ENCODE results near the gene PAPPA2. TPM values are rescaled to one million over a fixed set of nuclear protein-coding genes. Genes with fewer than 3 reads are reported as not detected.

Gene PAPPA2
- total RNA-seq, 1 donor from 2014 or later = 0.36 TPM

DNA sequence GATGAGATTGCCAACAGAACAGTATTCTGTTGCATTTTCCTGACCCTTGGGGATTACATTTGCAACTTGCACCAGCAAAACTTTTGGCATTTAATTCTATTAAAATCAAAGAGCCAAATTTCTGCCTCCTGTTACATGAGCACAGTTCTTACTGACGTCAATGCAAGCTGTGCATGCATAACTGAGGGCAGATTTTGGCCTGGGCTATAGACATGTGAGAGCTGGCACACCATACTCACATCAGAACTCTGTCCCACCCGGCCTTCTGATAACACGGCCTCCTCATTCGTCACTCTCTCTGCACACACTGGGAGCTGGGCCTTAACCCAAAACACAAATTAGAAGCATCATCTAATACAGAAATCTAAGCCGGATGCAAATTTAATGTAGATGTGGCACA is 31.5 kb downstream of the PAPPA2 start:
- no peak for DNase-seq (ENCODE audit: low spot score)

GRCh38 chr1:176499671-176500070 is 36.7 kb downstream of the PAPPA2 start:
- DNase-seq (ENCODE audit: low spot score) = no peak

GRCh38 chr1:176501599-176501998 is 38.6 kb downstream of the PAPPA2 start:
- no peak for DNase-seq (ENCODE audit: low spot score)

DNA sequence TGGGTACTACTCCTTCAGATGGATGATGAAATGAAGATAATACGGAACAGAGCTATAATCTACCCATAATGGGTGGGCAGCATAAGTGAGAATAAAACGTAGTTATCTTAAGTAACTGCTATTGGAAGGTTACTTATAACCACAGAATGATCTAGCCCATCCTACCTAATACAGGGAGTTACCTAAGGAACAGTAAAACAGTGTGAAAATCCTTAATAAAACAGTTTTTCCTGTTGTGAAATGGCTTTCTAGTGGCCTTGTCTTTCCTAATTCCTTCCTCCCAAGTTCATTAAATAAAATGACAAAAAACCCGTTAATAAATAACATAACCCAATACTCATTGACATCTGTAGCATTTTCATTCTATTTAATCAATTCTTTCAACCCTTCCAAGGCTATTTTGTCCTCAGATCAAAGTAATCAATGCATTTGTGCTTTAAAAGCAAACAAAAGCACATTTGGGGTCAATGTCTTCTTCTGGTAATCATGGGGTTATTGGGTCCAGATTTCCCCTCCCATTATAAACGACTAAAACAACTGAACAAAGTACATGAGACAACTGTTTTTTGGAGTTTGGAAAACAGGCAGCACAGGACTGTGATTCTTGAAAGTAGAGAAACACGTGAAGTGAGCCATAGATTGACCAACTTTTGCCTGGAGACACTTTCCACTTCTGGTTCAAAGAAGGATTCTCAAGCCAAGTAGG is 42.0 kb downstream of the PAPPA2 start:
- DNase-seq (ENCODE audit: low spot score) = no peak

GRCh38 chr1:176512966-176513365 is 50.0 kb downstream of the PAPPA2 start:
- DNase-seq (ENCODE audit: low spot score) = no peak

- DNase-seq (ENCODE audit: low spot score) = no peak
Measured at GRCh38 chr1:176515310-176515709, 52.3 kb downstream of the PAPPA2 start.

- no peak for DNase-seq (ENCODE audit: low spot score)
Measured at GRCh38 chr1:176517484-176517883, 54.5 kb downstream of the PAPPA2 start.

DNA sequence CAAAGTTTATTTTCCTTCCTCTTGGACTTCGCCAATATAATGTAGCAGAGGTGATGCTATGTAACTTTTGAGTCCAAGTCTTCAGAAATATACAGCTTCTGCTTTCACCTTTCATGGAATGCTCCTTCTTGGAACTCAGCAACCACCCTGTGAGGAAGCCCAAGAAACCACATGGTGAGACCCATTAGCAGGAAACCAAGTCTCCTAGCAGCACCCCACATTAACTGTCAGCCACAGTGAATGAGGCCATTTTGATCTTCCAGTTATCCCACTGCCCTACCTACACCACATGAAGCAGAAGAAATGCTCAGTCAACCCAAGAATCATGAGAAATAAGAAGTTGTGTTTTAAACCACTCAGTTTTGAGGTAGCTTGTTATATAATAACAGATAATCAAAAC is 58.2 kb downstream of the PAPPA2 start:
- DNase-seq (ENCODE audit: low spot score) = no peak

DNA sequence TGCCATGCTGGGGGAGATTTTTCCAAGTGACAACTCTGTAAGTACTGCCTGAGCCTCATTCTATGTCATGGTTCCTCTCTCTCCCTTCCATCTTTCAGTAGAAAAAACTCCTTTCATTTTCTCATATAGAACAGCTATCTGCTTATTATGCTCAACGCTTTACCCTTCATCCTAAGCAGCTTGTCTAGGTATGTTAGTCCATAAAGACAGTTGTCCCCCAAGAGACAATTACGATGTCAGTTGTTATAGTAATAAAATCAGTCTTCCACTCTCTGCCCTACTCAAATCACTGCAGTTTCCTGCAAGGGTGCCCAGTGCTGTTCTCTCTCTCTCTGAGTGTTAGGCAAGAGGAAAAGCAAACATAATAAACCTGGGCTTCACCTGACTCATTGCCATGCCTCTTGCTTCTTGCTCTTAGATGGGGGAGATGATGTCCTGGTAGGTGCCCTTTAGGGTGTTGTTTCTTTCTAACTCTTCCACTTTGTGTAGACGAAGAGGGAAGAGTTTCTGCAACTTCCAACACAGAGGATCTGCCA is 59.4 kb downstream of the PAPPA2 start:
- no peak for DNase-seq (ENCODE audit: low spot score)

DNA sequence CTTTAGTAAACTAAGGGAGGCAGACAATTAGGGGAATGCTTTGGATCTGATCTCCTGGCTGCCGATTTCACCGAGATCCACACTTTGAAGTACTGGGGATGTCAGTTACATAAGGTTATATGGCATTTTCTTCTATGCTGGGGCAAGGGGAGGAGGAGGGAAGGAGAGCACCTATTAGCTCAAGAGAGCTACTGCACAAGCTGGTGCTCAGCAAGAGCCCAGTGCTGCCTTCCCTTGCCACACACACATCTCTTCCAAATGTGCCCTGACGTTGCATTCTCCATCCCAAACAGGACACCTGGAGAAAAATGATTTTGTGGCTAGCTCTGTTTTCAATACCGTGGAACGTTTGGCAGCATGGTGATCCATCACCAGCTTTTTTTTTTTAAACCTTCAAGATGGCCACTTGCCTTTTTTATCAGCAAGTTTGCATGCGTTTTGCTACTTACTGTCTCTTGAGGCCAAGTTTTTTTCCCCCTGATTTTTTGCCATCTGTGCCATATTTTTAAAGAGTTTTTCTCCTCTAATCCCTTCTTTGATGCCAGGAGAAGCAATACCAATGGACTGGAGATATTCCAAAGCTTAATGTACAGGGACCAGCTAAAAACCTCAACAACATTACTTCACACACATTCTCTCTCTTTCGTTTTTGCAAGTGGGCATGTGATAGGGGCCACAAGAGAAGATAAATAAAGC is 66.6 kb downstream of the PAPPA2 start:
- DNase-seq (ENCODE audit: low spot score) = no peak

GRCh38 chr1:176531036-176531435 is 68.1 kb downstream of the PAPPA2 start:
- no peak for DNase-seq (ENCODE audit: low spot score)

GRCh38 chr1:176531921-176532897 is 69.2 kb downstream of the PAPPA2 start:
- DNase-seq (ENCODE audit: low spot score) = no peak

- no peak for DNase-seq (ENCODE audit: low spot score)
Measured at GRCh38 chr1:176533020-176533419, 70.0 kb downstream of the PAPPA2 start.

- DNase-seq (ENCODE audit: low spot score) = no peak
Measured at GRCh38 chr1:176536588-176536987, 73.6 kb downstream of the PAPPA2 start.

DNA sequence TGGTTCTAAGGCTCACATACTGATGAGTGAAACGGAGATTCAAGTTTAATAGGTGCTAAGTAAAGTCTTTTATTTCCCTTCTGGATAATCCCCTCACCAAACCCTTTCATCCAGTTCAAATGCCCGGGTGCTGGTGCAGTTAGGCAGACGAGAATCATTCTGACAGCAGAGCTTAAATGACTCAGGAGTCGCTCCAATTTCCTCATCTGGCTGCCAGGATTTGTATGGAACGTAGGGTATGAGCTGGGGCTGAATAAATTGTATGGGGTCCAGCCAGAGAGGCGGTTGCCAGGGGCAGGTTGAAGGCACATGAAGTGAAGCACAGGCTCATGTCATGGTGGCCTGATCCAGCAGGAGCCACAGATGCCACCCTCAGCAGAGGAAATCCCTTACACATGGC is 76.0 kb downstream of the PAPPA2 start:
- no peak for DNase-seq (ENCODE audit: low spot score)

DNA sequence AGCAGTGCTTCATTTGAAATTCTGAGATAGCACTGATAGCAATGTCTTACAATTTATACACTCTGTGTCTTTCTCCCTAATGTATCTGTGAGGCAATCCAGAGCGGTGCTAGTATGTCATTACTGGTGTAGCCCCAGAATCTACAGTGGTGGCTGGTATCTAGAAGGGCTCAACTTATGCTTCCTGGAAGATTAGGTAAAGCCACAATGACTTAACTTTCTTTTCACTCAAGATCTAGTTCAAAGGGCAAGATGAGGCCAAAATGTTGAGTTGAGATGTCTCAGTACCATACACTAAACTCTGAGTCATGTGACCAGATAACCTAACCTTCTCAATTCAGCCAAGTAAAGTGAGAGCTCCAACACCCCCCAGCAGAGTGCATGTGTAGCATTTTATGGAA is 77.5 kb downstream of the PAPPA2 start:
- no peak for DNase-seq (ENCODE audit: low spot score)

DNA sequence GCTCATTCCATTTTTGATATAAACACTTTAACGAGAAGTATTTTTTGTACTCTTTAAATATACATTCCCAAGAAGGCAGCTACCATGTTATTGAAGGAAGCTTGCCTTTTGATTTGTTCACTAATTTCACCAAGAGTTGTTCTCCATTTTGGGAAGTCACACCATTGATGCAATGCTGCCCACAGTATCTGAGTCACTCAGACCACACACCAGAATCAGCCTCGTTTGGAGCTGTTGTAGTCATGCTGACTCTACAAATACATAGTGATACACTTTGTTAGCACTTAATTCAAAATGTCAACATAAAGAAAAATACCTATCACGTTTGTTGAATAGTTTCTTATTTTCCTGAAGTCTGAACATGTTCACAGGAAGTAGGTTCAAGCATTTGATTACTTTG is 78.7 kb downstream of the PAPPA2 start:
- no peak for DNase-seq (ENCODE audit: low spot score)

- DNase-seq (ENCODE audit: low spot score) = no peak
Measured at GRCh38 chr1:176542352-176542751, 79.4 kb downstream of the PAPPA2 start.

GRCh38 chr1:176543360-176544129 is 80.6 kb downstream of the PAPPA2 start:
- no peak for DNase-seq (ENCODE audit: low spot score)

- no peak for DNase-seq (ENCODE audit: low spot score)
Measured at GRCh38 chr1:176545034-176545639, 82.2 kb downstream of the PAPPA2 start.

GRCh38 chr1:176546825-176547224 is 83.8 kb downstream of the PAPPA2 start:
- no peak for DNase-seq (ENCODE audit: low spot score)

Measured in ureter (tissue), 1 donor.